K562 (cell line): ENCODE results near the gene NELFE. TPM values are rescaled to one million over a fixed set of nuclear protein-coding genes. Genes with fewer than 3 reads are reported as not detected.
A peak's percentile ranks its signal among the peaks of the same experiment; 100 is the strongest.

Source experiments
- AFF1 ChIP-seq, 2 experiments: fragments of 450-650 bp; IDR thresholded peaks; 2 replicates each; pipeline ENCODE4 v1.6.1; 2018; ENCODE audit warnings: mild to moderate bottlenecking in 2 of 2, low read depth in 1 of 2; ENCODE audit not compliant: partially characterized antibody in 2 of 2
- ATF4 ChIP-seq: fragments of 450-650 bp; formaldehyde crosslinking; IDR thresholded peaks from 2 replicates; pipeline ENCODE4 v1.4.0; 2022; ENCODE audit warnings: mild to moderate bottlenecking, moderate library complexity
- BRCA1 ChIP-seq, 2 experiments: fragments of 450-650 bp in 1 of 2; sonication (generic) in 1 of 2; formaldehyde crosslinking in 1 of 2; IDR thresholded peaks; 2 replicates each; pipeline versions ENCODE4 v1.5.0 to v1.6.1; 2017 to 2020; ENCODE audit warnings: mild to moderate bottlenecking in 1 of 2, missing genetic modification reagents in 1 of 2
- CBX3 ChIP-seq, 2 experiments: IDR thresholded peaks; 1 replicate in 1 of 2; 2 replicates in 1 of 2; pipeline ENCODE4 v1.6.1; 2012; ENCODE audit warnings: inconsistent platforms in 2 of 2, low read length in 2 of 2, borderline replicate concordance in 1 of 2, control low read depth in 1 of 2
- CEBPB ChIP-seq: fragments of 450-650 bp; IDR thresholded peaks from 2 replicates; pipeline ENCODE4 v1.6.1; 2016; ENCODE audit warnings: missing genetic modification characterization, missing compliant biosample characterization
- DPF2 ChIP-seq: fragments of 450-650 bp; IDR thresholded peaks from 2 replicates; pipeline ENCODE4 v1.6.1; 2016
- NR2F6 ChIP-seq: fragments of 450-650 bp; formaldehyde crosslinking; IDR thresholded peaks from 2 replicates; pipeline ENCODE4 v1.4.0; 2020; ENCODE audit warnings: mild to moderate bottlenecking
- RERE ChIP-seq: sonication (generic); formaldehyde crosslinking; IDR thresholded peaks from 2 replicates; pipeline ENCODE4 v1.8.0; 2023; ENCODE audit warnings: missing genetic modification reagents, mild to moderate bottlenecking, borderline replicate concordance
- SNRNP70 ChIP-seq: fragments of 200-400 bp; formaldehyde crosslinking; optimal IDR thresholded peaks from 2 replicates; pipeline ENCODE3; 2017; ENCODE audit warnings: low read depth, low read length
- ZBTB17 ChIP-seq: fragments of 450-650 bp; formaldehyde crosslinking; IDR thresholded peaks from 2 replicates; pipeline ENCODE4 v1.4.0; 2020; ENCODE audit warnings: mild to moderate bottlenecking
- ZNF146 ChIP-seq: IDR thresholded peaks from one replicate; pipeline ENCODE4 v1.6.1; 2018; ENCODE audit warnings: missing compliant biosample characterization; ENCODE audit not compliant: unreplicated experiment
- ZNF24 ChIP-seq: fragments of 450-650 bp; IDR thresholded peaks from 2 replicates; pipeline ENCODE4 v1.6.1; 2016
- ZNF699 ChIP-seq: fragments of 250-450 bp; sonication (Bioruptor Pico); IDR thresholded peaks from 2 replicates; pipeline ENCODE4 v1.8.0; 2021; ENCODE audit warnings: mild to moderate bottlenecking, moderate library complexity; ENCODE audit not compliant: insufficient replicate concordance
- ZNF740 ChIP-seq, 3 experiments: fragments of 200-800 bp in 1 of 3; sonication (Bioruptor generic) in 1 of 3; sonication (generic) in 1 of 3; formaldehyde crosslinking in 1 of 3; IDR thresholded peaks; 2 replicates each; pipeline versions ENCODE4 v1.6.1 to v1.8.0; 2016 to 2022; ENCODE audit warnings: mild to moderate bottlenecking in 2 of 3, missing compliant biosample characterization in 2 of 3, missing genetic modification characterization in 2 of 3, missing genetic modification reagents in 1 of 3
- polyA plus RNA-seq, 8 experiments: library from polyadenylated mRNA; depleted of rRNA in 4 of 8; stranded (reverse) in 5 of 8; unstranded in 3 of 8; fragments of >200 nt; fragmentation: Nextera tagmentation in 2 of 8; fragmentation: Illumina TruSeq in 1 of 8; extraction: Ambion mirVana in 2 of 8; extraction: Trizol in 1 of 8; gene quantifications; 2 replicates each; pipeline versions ENCODE4 v1.2.1 to v1.2.3, GENCODE V29; 2011 to 2014; ENCODE audit warnings: inconsistent platforms in 1 of 8, missing spikeins in 1 of 8
- total RNA-seq, 7 experiments: library from RNA; depleted of rRNA in 6 of 7; stranded (reverse); fragments of >200 nt in 6 of 7; fragmentation: Illumina TruSeq in 2 of 7; extraction: Trizol in 2 of 7; gene quantifications; 2 replicates each; pipeline versions ENCODE4 v1.2.1 to v1.2.3, GENCODE V29; 2011 to 2021; ENCODE audit warnings: low replicate concordance in 1 of 7

The NELFE gene
- total and polyA plus RNA-seq, 9 of the 15 experiments (the other 6 are each of a cell fraction or from before 2014, with no cell fraction given), result 15.2 to 157 (median 91.5) TPM

GRCh38 chr6:31969712-31970603 lies 11.2 kb upstream of the NELFE start (continued):
- 0 out of 3 replicates have a peak, but pooled peaks of 1 of the 2 experiments have one; percentile 19 for TF ChIP-seq CBX3 (IDR thresholded peaks at IDR 0.05; ENCODE audit: borderline replicate concordance in 1 of 2, low read length in 2 of 2)
- peak; percentile 92 for TF ChIP-seq DPF2
- TF ChIP-seq BRCA1 (IDR thresholded peaks at IDR 0.05), result no peak
- 0 out of 2 replicates have a peak, but pooled peaks have one; percentile 69 for TF ChIP-seq BRCA1 (CRISPR knock-in tag; IDR thresholded peaks at IDR 0.05)
- TF ChIP-seq SNRNP70, result peak; percentile 35
- no peak for TF ChIP-seq ZNF146 (CRISPR knock-in tag)
- no peak for TF ChIP-seq ZNF24
- TF ChIP-seq ATF4 (CRISPR knock-in tag), result 0 out of 2 replicates have a peak, but pooled peaks have one; percentile 29
- TF ChIP-seq ZNF740 (CRISPR knock-in tag; IDR thresholded peaks at IDR 0.05), result peak; percentile 68; the same call in 1 of the 2 replicates
- TF ChIP-seq ZNF740 (tag; IDR thresholded peaks at IDR 0.05), result no peak
- no peak for TF ChIP-seq AFF1 (IDR thresholded peaks at IDR 0.05; ENCODE audit: low read depth in 1 of 2, partially characterized antibody in 2 of 2)
- 0 out of 2 replicates have a peak, but pooled peaks have one; percentile 56 for TF ChIP-seq NR2F6 (CRISPR knock-in tag)
- no peak for TF ChIP-seq CEBPB (tag)
- TF ChIP-seq RERE (CRISPR knock-in tag), result no peak
- no peak for TF ChIP-seq ZNF699 (CRISPR knock-in tag)
- TF ChIP-seq ZBTB17, result 0 out of 2 replicates have a peak, but pooled peaks have one; percentile 15
